Esophagus squamous epithelium (tissue), 4 donors: Measurements from ENCODE around the gene CES2.

Source experiments
- POLR2A ChIP-seq, 4 donors: fragments of 450-650 bp; IDR thresholded peaks; one replicate each; pipeline ENCODE4 v1.6.1; 2017; ENCODE audit warnings: antibody characterized with exemption in 4 of 4, mild to moderate bottlenecking in 4 of 4, moderate library complexity in 3 of 4
- TF ChIP-seq, protein P1 (sequence below), 6 experiments: fragments of 450-650 bp in 4 of 6; fragments of 200-600 bp in 2 of 6; sonication (generic) in 2 of 6; IDR thresholded peaks; one replicate each; pipeline ENCODE4 v1.5.1; 2016 to 2019; ENCODE audit warnings: antibody characterized with exemption in 6 of 6, mild to moderate bottlenecking in 4 of 6, moderate library complexity in 4 of 6

DNA sequence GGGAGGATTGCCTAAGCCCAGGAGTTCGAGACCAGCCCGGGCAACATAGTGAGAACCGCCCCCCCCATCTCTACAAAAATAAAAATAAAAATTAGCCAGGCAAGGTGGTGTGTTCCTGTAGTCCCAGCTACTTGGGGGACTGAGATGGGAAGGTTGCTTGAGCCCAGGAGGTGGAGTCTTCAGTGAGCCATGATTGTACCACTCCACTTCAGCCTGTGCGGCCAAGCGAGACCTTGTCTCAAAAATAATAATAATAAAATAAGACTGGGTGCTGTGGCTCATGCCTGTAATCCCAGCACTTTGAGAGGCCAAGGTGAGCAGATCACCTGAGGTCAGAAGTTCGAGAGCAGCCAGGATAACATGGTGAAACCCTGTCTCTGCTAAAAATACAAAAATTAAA, 43.5 kb upstream of the CES2 start:
- TF ChIP-seq, protein P1, sequence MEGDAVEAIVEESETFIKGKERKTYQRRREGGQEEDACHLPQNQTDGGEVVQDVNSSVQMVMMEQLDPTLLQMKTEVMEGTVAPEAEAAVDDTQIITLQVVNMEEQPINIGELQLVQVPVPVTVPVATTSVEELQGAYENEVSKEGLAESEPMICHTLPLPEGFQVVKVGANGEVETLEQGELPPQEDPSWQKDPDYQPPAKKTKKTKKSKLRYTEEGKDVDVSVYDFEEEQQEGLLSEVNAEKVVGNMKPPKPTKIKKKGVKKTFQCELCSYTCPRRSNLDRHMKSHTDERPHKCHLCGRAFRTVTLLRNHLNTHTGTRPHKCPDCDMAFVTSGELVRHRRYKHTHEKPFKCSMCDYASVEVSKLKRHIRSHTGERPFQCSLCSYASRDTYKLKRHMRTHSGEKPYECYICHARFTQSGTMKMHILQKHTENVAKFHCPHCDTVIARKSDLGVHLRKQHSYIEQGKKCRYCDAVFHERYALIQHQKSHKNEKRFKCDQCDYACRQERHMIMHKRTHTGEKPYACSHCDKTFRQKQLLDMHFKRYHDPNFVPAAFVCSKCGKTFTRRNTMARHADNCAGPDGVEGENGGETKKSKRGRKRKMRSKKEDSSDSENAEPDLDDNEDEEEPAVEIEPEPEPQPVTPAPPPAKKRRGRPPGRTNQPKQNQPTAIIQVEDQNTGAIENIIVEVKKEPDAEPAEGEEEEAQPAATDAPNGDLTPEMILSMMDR (IDR thresholded peaks at IDR 0.05), result no peak
- no peak for TF ChIP-seq POLR2A (IDR thresholded peaks at IDR 0.05)
